ENCODE results near the gene SORCS1. TPM values are rescaled to one million over a fixed set of nuclear protein-coding genes. Genes with fewer than 3 reads are reported as not detected.

Gene SORCS1
- total and polyA plus RNA-seq, 2 experiments from 2014 or later: 1.1 to 4.6 TPM

DNA sequence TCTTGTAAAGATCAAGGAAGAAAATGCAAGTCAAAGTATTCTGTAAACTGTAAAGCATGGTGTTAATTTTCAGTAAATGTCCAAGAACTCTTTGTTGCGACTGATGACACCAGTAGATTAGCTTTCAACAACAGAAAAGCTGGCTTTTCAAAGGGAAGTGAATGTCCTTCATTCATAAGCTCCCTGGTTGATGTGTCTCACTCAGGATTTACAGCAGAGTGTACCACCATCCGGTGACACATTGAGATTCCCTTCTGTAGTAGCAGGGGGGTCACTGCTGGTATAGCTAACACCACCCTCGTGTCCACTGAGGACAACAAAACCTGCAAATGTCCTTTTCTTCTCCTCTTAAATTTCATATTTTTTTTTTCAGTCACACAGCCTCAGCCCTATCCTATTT is 253.4 kb downstream of the SORCS1 start:
- TF ChIP-seq EZH2phosphoT487 (IDR thresholded peaks at IDR 0.05; ENCODE audit: low read depth, severe bottlenecking, unreplicated experiment) (no peak), EZH2 (IDR thresholded peaks at IDR 0.05; ENCODE audit: borderline replicate concordance) (no peak)
- TF ChIP-seq, protein P1, sequence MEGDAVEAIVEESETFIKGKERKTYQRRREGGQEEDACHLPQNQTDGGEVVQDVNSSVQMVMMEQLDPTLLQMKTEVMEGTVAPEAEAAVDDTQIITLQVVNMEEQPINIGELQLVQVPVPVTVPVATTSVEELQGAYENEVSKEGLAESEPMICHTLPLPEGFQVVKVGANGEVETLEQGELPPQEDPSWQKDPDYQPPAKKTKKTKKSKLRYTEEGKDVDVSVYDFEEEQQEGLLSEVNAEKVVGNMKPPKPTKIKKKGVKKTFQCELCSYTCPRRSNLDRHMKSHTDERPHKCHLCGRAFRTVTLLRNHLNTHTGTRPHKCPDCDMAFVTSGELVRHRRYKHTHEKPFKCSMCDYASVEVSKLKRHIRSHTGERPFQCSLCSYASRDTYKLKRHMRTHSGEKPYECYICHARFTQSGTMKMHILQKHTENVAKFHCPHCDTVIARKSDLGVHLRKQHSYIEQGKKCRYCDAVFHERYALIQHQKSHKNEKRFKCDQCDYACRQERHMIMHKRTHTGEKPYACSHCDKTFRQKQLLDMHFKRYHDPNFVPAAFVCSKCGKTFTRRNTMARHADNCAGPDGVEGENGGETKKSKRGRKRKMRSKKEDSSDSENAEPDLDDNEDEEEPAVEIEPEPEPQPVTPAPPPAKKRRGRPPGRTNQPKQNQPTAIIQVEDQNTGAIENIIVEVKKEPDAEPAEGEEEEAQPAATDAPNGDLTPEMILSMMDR (IDR thresholded peaks at IDR 0.05; ENCODE audit: poor library complexity): no peak
- no peaks in the 10 kb centered on the region for H3K9me2 ChIP-seq (replicated peaks; ENCODE audit: insufficient read depth)
- no peak overlapping the region for H3K4me3 ChIP-seq
- H3K36me3 ChIP-seq (replicated peaks; ENCODE audit: insufficient read depth, low read depth): no peaks in the 10 kb centered on the region
- no peak overlapping the region for H2AFZ ChIP-seq
- no peaks in the 10 kb centered on the region for H4K20me1 ChIP-seq (ENCODE audit: insufficient read depth, poor library complexity, severe bottlenecking)
- H3K27ac ChIP-seq: no peak overlapping the region
- no peaks in the 10 kb centered on the region for H3K9me3 ChIP-seq (ENCODE audit: low read depth)
- WGBS (ENCODE audit: low lambda C conversion rate, missing lambda C conversion rate): 57% methylated on average over 3 of the region's 3 CpGs
- DNase-seq (ENCODE audit: low spot score): no peak
- H3K4me1 ChIP-seq (ENCODE audit: insufficient read depth): no peaks in the 10 kb centered on the region
- no peaks in the 10 kb centered on the region for H3K79me2 ChIP-seq
- H3K4me2 ChIP-seq: no peak overlapping the region
- no peaks in the 10 kb centered on the region for H3K27me3 ChIP-seq

- Histone ChIP-seq H3K27ac (no peak overlapping the region), H4K20me1 (ENCODE audit: insufficient read depth, poor library complexity, severe bottlenecking) (no peaks in the 10 kb centered on the region), H3K79me2 (no peaks in the 10 kb centered on the region), H3K27me3 (no peaks in the 10 kb centered on the region), H3K4me3 (no peak overlapping the region), H3K4me2 (no peak overlapping the region), H2AFZ (no peak overlapping the region), H3K4me1 (ENCODE audit: insufficient read depth) (no peaks in the 10 kb centered on the region), H3K36me3 (replicated peaks; ENCODE audit: insufficient read depth, low read depth) (no peaks in the 10 kb centered on the region), H3K9me3 (ENCODE audit: low read depth) (no peaks in the 10 kb centered on the region), H3K9me2 (replicated peaks; ENCODE audit: insufficient read depth) (no peaks in the 10 kb centered on the region)
- WGBS (ENCODE audit: low lambda C conversion rate, missing lambda C conversion rate): 83% methylated on average over 4 of the region's 4 CpGs
- no peak for DNase-seq (ENCODE audit: low spot score)
- TF ChIP-seq, protein P1 (IDR thresholded peaks at IDR 0.05; ENCODE audit: poor library complexity): no peak
- TF ChIP-seq EZH2 (IDR thresholded peaks at IDR 0.05; ENCODE audit: borderline replicate concordance): no peak
- TF ChIP-seq EZH2phosphoT487 (IDR thresholded peaks at IDR 0.05; ENCODE audit: low read depth, severe bottlenecking, unreplicated experiment): no peak
These were observed 253.8 kb downstream of the SORCS1 start for GRCh38 chr10:106910666-106911065.

- H3K27me3 ChIP-seq: no peaks in the 10 kb centered on the region
- DNase-seq (ENCODE audit: low spot score): no peak
- H3K9me2 ChIP-seq (replicated peaks; ENCODE audit: insufficient read depth): no peaks in the 10 kb centered on the region
- H2AFZ ChIP-seq: no peak overlapping the region
- TF ChIP-seq, protein P1 (IDR thresholded peaks at IDR 0.05; ENCODE audit: poor library complexity): no peak
- TF ChIP-seq EZH2phosphoT487 (IDR thresholded peaks at IDR 0.05; ENCODE audit: low read depth, severe bottlenecking, unreplicated experiment): no peak
- TF ChIP-seq EZH2 (IDR thresholded peaks at IDR 0.05; ENCODE audit: borderline replicate concordance): no peak
- H3K4me3 ChIP-seq: no peak overlapping the region
- WGBS (ENCODE audit: low lambda C conversion rate, missing lambda C conversion rate): 92% methylated on average over 6 of the region's 6 CpGs
- H3K36me3 ChIP-seq (replicated peaks; ENCODE audit: insufficient read depth, low read depth): no peaks in the 10 kb centered on the region
- no peaks in the 10 kb centered on the region for H4K20me1 ChIP-seq (ENCODE audit: insufficient read depth, poor library complexity, severe bottlenecking)
- H3K4me1 ChIP-seq (ENCODE audit: insufficient read depth): no peaks in the 10 kb centered on the region
- H3K79me2 ChIP-seq: no peaks in the 10 kb centered on the region
- no peak overlapping the region for H3K4me2 ChIP-seq
- no peak overlapping the region for H3K27ac ChIP-seq
- no peaks in the 10 kb centered on the region for H3K9me3 ChIP-seq (ENCODE audit: low read depth)
These were observed 256.3 kb downstream of the SORCS1 start for GRCh38 chr10:106908225-106908624.

DNA sequence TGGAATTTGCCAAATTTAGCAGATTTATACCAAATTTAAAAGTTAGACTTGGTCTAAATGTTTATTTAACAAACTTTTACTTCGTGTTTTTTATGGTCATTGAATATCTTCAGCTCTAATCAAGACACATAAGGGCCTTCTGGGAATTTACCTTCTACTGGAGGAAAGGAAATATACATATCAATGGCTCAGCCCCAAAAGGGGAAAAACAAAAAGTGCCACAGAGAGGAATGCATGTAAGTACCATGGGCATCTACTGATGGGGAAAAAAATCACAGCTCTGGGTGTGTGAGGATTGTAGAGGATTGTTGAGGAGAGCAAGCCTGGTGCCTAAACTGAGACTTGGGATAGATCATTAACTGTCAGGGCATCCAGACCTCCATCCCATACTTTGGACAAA is 260.3 kb downstream of the SORCS1 start:
- no peaks in the 10 kb centered on the region for H3K79me2 ChIP-seq
- H3K9me3 ChIP-seq (ENCODE audit: low read depth): no peaks in the 10 kb centered on the region
- 35% methylated on average over 1 of the region's 1 CpG for WGBS (ENCODE audit: low lambda C conversion rate, missing lambda C conversion rate)
- no peaks in the 10 kb centered on the region for H4K20me1 ChIP-seq (ENCODE audit: insufficient read depth, poor library complexity, severe bottlenecking)
- no peaks in the 10 kb centered on the region for H3K36me3 ChIP-seq (replicated peaks; ENCODE audit: insufficient read depth, low read depth)
- H3K4me1 ChIP-seq (ENCODE audit: insufficient read depth): no peaks in the 10 kb centered on the region
- no peaks in the 10 kb centered on the region for H3K9me2 ChIP-seq (replicated peaks; ENCODE audit: insufficient read depth)
- TF ChIP-seq EZH2 (IDR thresholded peaks at IDR 0.05; ENCODE audit: borderline replicate concordance): no peak
- no peak for TF ChIP-seq EZH2phosphoT487 (IDR thresholded peaks at IDR 0.05; ENCODE audit: low read depth, severe bottlenecking, unreplicated experiment)
- TF ChIP-seq, protein P1 (IDR thresholded peaks at IDR 0.05; ENCODE audit: poor library complexity): no peak
- no peak overlapping the region for H2AFZ ChIP-seq
- H3K4me2 ChIP-seq: no peak overlapping the region
- no peak overlapping the region for H3K4me3 ChIP-seq
- no peak overlapping the region for H3K27ac ChIP-seq
- no peak for DNase-seq (ENCODE audit: low spot score)
- no peaks in the 10 kb centered on the region for H3K27me3 ChIP-seq
